Stimulated activated CD4-positive, alpha-beta T cell treated with anti-CD3 and anti-CD28 coated beads, Interleukin-15, amount 100 ng/mL, for 24 hours (primary cell): ENCODE data around the gene MALRD1.

Source experiments
- DNase-seq: peaks from one replicate; pipeline ENCODE4 v3.0.0-alpha.2; 2020

Gene MALRD1

GRCh38 chr10:19658622-19659233, 610.1 kb downstream of the MALRD1 start:
- no peak for DNase-seq

- DNase-seq, result no peak
Measured at GRCh38 chr10:19659920-19660655, 611.5 kb downstream of the MALRD1 start.

DNA sequence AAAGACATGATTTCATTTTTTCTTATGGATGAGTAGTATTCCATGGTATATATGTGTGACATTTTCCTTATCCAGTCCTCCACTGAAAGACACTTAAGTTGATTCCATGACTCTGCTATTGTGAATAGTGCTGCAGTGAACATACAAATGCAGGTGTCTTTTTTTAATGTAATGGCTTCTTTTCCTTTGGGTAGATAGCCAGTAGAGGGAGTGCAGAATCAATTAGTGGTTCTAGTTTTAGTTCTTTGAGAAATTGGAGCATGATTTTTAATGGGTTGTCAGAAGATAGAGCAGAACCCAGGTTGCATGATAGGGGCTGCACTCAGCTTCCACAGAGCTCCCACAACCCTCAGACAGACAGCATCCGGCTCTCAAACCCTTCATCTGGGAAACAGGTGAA, 614.7 kb downstream of the MALRD1 start:
- DNase-seq, result no peak

GRCh38 chr10:19668116-19668515, 619.5 kb downstream of the MALRD1 start:
- no peak for DNase-seq

DNA sequence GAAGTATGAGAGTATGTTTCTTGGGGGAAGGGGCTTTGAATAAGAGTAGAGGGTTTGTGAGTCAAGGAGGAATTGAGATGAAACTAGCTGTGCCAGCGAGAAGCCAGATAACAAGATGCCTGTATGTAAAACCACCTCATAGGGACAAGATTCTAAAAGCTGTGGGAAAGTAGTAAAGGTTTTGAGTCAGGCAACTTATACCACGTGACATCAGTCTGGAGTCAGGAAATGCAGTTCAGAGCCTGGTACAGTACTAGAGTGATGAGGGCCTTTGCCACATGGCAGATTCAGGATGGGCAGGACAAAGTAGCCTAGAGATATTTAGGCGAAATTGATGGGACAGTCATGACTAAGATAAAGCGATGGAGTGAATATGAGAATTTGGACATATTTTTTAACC, 627.5 kb downstream of the MALRD1 start:
- DNase-seq, result no peak

DNA sequence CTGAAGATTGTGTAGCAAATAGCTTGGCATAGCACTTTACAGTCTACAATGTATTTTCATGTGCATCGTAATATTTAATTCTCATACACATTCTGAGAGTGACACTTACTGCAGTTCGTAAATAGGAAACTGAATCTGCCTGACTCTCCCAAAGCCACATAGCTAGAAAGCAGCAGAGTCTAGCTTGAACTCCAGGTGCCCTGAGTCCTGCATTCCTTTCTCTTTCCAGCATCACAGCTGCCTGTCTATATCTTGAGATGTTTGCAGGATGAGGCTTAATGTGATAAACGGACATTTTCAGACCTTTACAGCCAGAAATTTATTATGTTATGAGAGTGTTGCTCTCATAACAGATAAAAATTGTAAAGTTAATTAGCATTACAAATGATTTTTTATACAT, 634.8 kb downstream of the MALRD1 start:
- no peak for DNase-seq

DNA sequence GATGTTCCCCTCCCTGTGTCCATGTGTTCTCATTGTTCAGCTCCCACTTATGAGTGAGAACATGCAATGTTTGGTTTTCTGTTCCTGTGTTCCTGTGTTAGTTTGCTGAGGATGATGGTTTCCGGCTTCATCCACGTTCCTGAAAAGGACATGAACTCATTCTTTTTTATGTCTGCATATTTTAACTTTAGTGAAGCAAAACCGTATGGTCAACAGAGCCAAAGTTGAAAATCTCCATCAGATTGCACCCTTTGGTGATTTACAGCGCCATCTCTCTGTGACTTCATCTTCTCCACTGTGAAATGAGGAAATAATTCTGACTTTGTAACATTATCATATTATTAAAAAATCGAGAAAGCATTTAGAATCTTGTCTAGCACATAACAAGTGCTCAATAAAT, 635.4 kb downstream of the MALRD1 start:
- no peak for DNase-seq

DNA sequence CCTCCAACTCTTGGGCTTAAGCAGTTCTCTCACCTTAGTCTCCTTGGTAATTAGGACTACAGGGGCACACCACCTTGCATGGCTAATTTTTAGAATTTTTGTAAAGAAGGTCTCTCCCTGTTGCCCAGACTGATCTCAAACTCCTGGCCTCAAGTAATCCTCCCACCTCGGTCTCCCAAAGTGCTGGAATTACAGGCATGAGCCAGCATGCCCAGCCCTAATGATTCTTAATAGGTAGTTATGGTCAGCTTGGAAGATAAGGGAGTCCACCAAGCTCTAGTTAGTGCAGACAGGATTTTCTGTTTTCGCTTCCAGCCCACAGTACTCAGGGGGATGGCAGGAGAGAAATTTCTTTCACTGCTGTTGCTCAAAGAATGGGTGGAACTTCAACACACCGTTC, 639.7 kb downstream of the MALRD1 start:
- DNase-seq, result no peak

GRCh38 chr10:19689231-19689630, 640.6 kb downstream of the MALRD1 start:
- no peak for DNase-seq

GRCh38 chr10:19699299-19699698, 650.7 kb downstream of the MALRD1 start:
- DNase-seq, result no peak

- DNase-seq, result no peak
Measured at GRCh38 chr10:19701427-19702052, 652.9 kb downstream of the MALRD1 start.

GRCh38 chr10:19702215-19702614, 653.6 kb downstream of the MALRD1 start:
- DNase-seq, result no peak

GRCh38 chr10:19704544-19704943, 655.9 kb downstream of the MALRD1 start:
- no peak for DNase-seq

GRCh38 chr10:19705250-19705649, 656.6 kb downstream of the MALRD1 start:
- DNase-seq, result no peak

- DNase-seq, result no peak
Measured at GRCh38 chr10:19706904-19707303, 658.3 kb downstream of the MALRD1 start.

- no peak for DNase-seq
Measured at GRCh38 chr10:19707376-19707775, 658.8 kb downstream of the MALRD1 start.

GRCh38 chr10:19708031-19708430, 659.4 kb downstream of the MALRD1 start:
- no peak for DNase-seq

- no peak for DNase-seq
Measured at GRCh38 chr10:19710600-19710999, 662.0 kb downstream of the MALRD1 start.

DNA sequence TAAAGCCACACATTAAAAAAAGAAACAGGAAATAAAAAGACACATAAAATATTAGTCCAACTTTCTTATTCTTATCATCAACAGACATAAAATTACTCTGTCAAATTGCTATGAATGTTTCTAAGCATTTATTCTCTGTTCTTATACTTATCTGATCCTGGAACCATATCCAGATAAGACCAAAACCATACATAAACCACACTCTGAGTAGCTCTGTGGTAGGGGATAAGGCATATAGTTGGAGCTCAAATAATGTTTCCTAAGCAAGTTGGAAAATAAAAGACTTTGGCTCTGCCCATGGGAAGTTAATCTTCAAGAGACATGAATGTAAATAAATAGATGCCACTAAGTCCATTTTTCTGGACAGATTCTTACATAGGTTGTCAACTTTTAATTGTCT, 664.6 kb downstream of the MALRD1 start:
- DNase-seq, result no peak

DNA sequence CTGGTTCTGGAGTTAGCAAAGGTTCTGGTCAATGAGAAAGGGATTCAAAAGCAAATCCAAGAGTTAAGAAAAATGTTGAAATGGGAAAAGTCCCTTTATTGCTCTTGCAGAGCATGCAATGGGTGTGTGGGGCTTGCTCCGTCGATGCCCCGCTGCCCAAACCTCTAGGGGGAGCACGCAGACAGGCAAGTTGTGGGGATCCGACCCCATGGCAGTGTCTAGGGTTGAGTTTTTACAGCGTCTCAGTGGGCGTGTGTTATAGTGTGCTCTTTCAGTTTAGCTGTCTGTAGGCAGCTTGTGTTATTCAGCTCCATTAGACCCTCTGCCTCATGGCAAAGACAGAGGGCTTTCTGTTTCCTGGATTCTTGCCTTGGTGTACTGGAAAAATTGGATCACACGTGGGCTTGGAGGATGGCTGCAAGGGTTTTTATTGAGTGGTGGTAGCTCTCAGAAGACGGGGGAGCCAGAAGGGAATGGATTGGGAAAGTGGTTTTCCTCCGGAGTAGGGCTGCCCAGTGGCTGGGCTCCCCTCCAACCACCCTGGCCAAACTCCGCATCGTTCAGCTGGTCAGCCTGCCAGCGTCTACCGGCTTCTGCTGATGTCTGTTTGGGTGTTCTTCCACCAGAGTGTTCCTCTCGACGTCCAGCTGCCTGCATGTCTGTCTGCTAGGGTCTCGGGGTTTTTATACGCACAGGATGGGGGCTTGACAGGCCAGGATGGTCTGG, 665.4 kb downstream of the MALRD1 start:
- DNase-seq, result no peak

DNA sequence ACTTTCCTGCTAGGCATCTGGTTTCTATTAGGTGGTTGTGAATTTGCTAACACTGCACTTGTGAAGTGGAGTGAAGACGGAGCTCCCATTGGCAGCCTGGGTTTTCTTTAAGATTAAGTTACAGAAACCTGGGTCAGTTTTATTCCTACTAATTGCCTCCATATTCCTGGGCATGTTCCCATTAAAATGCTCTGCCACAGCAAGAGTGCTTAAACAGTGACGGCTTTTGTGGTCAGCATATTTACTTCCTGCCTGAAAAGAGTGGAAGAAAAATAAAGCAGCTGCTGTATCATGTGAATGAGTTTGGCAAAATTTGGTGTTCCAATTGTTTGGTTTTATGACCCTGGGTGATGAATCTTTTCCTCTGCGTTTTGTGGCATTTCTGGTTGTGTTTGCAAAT, 670.7 kb downstream of the MALRD1 start:
- DNase-seq, result no peak

DNA sequence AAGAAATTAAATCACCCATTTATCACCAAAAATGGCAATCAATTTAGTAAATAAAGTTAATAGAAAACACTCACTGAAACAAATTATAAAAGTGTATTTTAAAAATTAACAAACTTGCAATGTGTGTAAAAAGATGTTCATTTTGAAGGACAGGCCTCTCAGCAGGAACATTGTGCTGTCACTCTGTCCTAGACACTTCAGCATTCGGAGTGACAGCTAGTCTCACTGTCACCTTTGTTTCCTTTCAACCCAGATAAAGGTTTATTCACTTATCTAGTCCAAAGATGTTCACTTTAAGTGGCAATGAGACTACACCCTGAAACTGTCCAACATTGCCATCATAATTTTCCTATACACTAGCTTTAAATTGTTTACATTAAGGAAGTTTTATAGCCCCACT, 675.7 kb downstream of the MALRD1 start:
- no peak for DNase-seq

DNA sequence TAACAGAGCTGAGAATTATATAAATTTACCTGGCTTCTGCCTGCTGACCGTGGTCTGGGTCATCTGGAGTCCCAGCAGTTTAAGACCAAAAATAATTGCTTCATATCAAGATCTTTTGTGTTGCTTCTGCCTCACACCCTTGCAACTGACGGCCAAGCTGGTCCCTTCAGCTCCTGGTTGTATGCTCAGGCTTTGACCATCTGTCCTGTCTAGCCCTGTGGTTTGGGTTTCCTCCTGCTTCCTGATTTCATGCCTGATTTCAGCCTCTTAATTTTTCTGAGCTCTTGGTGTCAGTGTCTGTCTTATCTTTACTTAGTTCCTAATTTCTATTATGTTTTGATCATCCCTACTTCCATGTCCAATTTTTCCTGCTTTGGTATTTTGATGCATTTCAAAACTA, 679.8 kb downstream of the MALRD1 start:
- no peak for DNase-seq

DNA sequence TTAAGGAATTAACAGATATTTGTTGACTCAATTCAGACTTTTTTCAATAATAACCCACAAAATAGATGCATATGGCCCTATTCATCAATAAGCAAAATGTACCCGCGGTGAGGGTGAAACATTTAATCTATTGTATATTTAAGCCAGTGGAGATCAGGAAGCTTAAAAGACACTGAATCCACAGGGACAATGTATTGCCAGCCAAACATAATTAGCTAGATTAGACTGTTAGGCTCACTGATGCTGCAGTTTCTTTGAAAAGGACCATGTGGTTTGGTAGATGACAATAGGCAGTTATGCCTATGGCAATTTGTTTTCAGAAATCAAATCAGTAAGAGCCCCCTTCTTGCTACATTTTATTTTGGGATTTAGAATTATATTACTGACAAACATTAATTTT, 680.4 kb downstream of the MALRD1 start:
- DNase-seq, result no peak
